ENCODE measurements around the gene GSTM3. TPM values are rescaled to one million over a fixed set of nuclear protein-coding genes. Genes with fewer than 3 reads are reported as not detected.
"Not testable (repeated sequence)": the region's sequence is repeated elsewhere in the genome, so short reads cannot be mapped to it uniquely, and the experiment has no call there.

The GSTM3 gene
- total RNA-seq, 2 experiments from 2014 or later = not detected

GRCh38 chr1:109689844-109690405, 50.9 kb downstream of the GSTM3 start:
- Histone ChIP-seq H3K4me2 (ENCODE audit: low read length) (no peak overlapping the region), H3K4me3 (ENCODE audit: low read depth, low read length, poor library complexity, severe bottlenecking) (no peak overlapping the region), H3K4me1 (ENCODE audit: insufficient read depth, low read length, poor library complexity, severe bottlenecking) (no peaks in the 10 kb centered on the region), H3K79me2 (ENCODE audit: insufficient read depth, low read depth, low read length) (no peaks in the 10 kb centered on the region), H3K27ac (ENCODE audit: low read depth, low read length, poor library complexity, severe bottlenecking) (no peak overlapping the region), H3K9me3 (ENCODE audit: low read length) (no peaks in the 10 kb centered on the region), H3K9me2 (ENCODE audit: insufficient read depth, low read length) (no peaks in the 10 kb centered on the region), H4K20me1 (ENCODE audit: insufficient read depth, low read length) (no peaks in the 10 kb centered on the region), H2AFZ (ENCODE audit: low read length) (no peak overlapping the region), H3K36me3 (ENCODE audit: insufficient read depth, low read length) (no peaks in the 10 kb centered on the region)
- CTCF ChIA-PET (ENCODE audit: unreplicated experiment) = no interaction called here
- DNase-seq (ENCODE audit: low spot score) = no peak
- intact Hi-C loops (cut with micrococcal nuclease; ENCODE audit: unreplicated experiment) = no loop called here
- no peak for TF ChIP-seq EZH2phosphoT487 (IDR thresholded peaks at IDR 0.05; ENCODE audit: borderline replicate concordance, low read depth, low read length)
- no peak for TF ChIP-seq CTCF (conservative IDR thresholded peaks at IDR 0.05; ENCODE audit: low read length)
- POLR2A ChIA-PET = no interaction called here
- BruUV-seq (replicated peaks) = no TSS peak

- Histone ChIP-seq H3K36me3 (ENCODE audit: insufficient read depth, low read length) (no peaks in the 10 kb centered on the region), H3K4me1 (ENCODE audit: insufficient read depth, low read length, poor library complexity, severe bottlenecking) (no peaks in the 10 kb centered on the region), H4K20me1 (ENCODE audit: insufficient read depth, low read length) (no peaks in the 10 kb centered on the region), H3K4me3 (ENCODE audit: low read depth, low read length, poor library complexity, severe bottlenecking) (no peak within 1 kb of the TSS), H3K9me2 (ENCODE audit: insufficient read depth, low read length) (no peaks in the 10 kb centered on the region), H3K9me3 (ENCODE audit: low read length) (no peaks in the 10 kb centered on the region), H3K27ac (ENCODE audit: low read depth, low read length, poor library complexity, severe bottlenecking) (no peak within 1 kb of the TSS), H2AFZ (ENCODE audit: low read length) (no peak within 1 kb of the TSS), H3K79me2 (ENCODE audit: insufficient read depth, low read depth, low read length) (no peaks in the 10 kb centered on the region), H3K4me2 (ENCODE audit: low read length) (no peak within 1 kb of the TSS)
- CTCF ChIA-PET (ENCODE audit: unreplicated experiment) = no interaction called here
- TF ChIP-seq CTCF (conservative IDR thresholded peaks at IDR 0.05; ENCODE audit: low read length) = no peak
- TF ChIP-seq EZH2phosphoT487 (IDR thresholded peaks at IDR 0.05; ENCODE audit: borderline replicate concordance, low read depth, low read length) = no peak
- DNase-seq (ENCODE audit: low spot score) = no peak
- POLR2A ChIA-PET = no interaction called here
- BruUV-seq (replicated peaks) = no TSS peak
- intact Hi-C loops (cut with micrococcal nuclease; ENCODE audit: unreplicated experiment) = no loop called here
These were observed 53.0 kb downstream of the GSTM3 start, which contains the start of gene GSTM1 for GRCh38 chr1:109687641-109688499. Gene GSTM1, plus strand, starts transcription at chr1:109687817. Its CDS starts 57 bp downstream, at chr1:109687874.

DNA sequence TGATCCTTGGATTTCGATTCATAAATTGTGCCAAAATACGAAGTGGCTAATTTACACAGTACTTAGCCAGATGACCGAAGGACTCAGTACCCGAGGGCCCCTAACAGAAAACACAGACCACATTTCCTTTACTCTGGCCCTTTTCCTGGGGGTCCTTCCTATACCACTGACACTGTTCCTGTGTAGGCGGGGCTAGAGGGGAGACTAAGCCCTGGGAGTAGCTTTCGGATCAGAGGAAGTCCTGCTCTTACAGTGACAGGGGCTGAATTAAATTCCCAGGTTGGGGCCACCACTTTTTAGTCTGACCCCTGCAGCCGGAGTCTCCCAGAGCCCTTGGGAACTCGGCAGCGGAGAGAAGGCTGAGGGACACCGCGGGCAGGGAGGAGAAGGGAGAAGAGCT, 53.7 kb downstream of the GSTM3 start:
- H3K79me2 ChIP-seq (ENCODE audit: insufficient read depth, low read depth, low read length); H3K4me1 ChIP-seq (ENCODE audit: insufficient read depth, low read length, poor library complexity, severe bottlenecking); H3K9me3 ChIP-seq (ENCODE audit: low read length); H2AFZ ChIP-seq (ENCODE audit: low read length); H3K9me2 ChIP-seq (ENCODE audit: insufficient read depth, low read length); intact Hi-C loops (cut with micrococcal nuclease; ENCODE audit: unreplicated experiment); H3K36me3 ChIP-seq (ENCODE audit: insufficient read depth, low read length); H3K27ac ChIP-seq (ENCODE audit: low read depth, low read length, poor library complexity, severe bottlenecking); H4K20me1 ChIP-seq (ENCODE audit: insufficient read depth, low read length); H3K4me2 ChIP-seq (ENCODE audit: low read length); DNase-seq (ENCODE audit: low spot score); CTCF ChIA-PET (ENCODE audit: unreplicated experiment); POLR2A ChIA-PET; H3K4me3 ChIP-seq (ENCODE audit: low read depth, low read length, poor library complexity, severe bottlenecking); BruUV-seq (replicated peaks): not testable (repeated sequence)

DNA sequence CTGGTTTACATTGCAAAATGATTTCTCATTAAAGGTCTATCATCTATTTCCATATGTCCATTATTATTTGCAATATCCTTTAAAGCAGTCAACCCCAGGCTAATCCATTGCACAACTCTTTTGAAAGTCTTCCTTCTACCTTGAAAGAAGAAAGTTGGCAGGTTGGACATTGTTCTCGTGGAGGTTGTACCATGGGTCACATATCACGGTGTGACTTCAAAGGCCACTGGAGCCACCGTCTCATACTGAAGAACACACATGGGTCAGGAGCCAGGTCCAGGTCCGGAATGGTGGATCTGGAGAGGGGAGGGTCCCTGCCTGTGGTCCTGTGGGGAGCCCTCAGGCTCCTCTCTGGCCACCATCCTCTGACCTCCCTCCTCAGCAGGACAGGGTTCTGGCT, 54.9 kb downstream of the GSTM3 start:
- H3K9me2 ChIP-seq (ENCODE audit: insufficient read depth, low read length); H3K79me2 ChIP-seq (ENCODE audit: insufficient read depth, low read depth, low read length); H3K27ac ChIP-seq (ENCODE audit: low read depth, low read length, poor library complexity, severe bottlenecking); H3K4me2 ChIP-seq (ENCODE audit: low read length); H2AFZ ChIP-seq (ENCODE audit: low read length); POLR2A ChIA-PET; CTCF ChIA-PET (ENCODE audit: unreplicated experiment); H3K9me3 ChIP-seq (ENCODE audit: low read length); intact Hi-C loops (cut with micrococcal nuclease; ENCODE audit: unreplicated experiment); DNase-seq (ENCODE audit: low spot score); H3K36me3 ChIP-seq (ENCODE audit: insufficient read depth, low read length); H4K20me1 ChIP-seq (ENCODE audit: insufficient read depth, low read length); BruUV-seq (replicated peaks); H3K4me3 ChIP-seq (ENCODE audit: low read depth, low read length, poor library complexity, severe bottlenecking); H3K4me1 ChIP-seq (ENCODE audit: insufficient read depth, low read length, poor library complexity, severe bottlenecking): not testable (repeated sequence)

DNA sequence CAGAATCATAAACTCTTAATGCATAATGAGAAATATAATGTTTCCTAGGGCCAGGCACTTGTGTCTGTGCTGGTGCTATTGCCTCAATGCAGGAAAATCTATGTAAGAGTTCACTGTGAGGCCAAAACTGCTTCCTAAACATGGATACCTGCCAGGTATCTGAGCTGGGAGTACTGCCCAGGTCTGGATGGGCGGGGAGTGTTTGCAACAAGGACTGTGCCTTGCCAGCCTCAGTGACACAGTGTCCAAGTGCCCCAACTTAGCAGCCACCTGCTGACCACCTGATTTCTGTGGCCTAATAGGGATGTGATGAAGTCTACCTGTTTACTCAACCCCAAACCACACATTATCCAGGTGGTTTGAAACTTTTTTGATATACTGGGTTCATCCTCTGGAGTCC, 55.4 kb downstream of the GSTM3 start:
- H3K4me1 ChIP-seq (ENCODE audit: insufficient read depth, low read length, poor library complexity, severe bottlenecking); H3K9me2 ChIP-seq (ENCODE audit: insufficient read depth, low read length); POLR2A ChIA-PET; H4K20me1 ChIP-seq (ENCODE audit: insufficient read depth, low read length); H3K4me3 ChIP-seq (ENCODE audit: low read depth, low read length, poor library complexity, severe bottlenecking); BruUV-seq (replicated peaks); H3K79me2 ChIP-seq (ENCODE audit: insufficient read depth, low read depth, low read length); H3K36me3 ChIP-seq (ENCODE audit: insufficient read depth, low read length); DNase-seq (ENCODE audit: low spot score); H3K27ac ChIP-seq (ENCODE audit: low read depth, low read length, poor library complexity, severe bottlenecking); H2AFZ ChIP-seq (ENCODE audit: low read length); CTCF ChIA-PET (ENCODE audit: unreplicated experiment); H3K9me3 ChIP-seq (ENCODE audit: low read length); intact Hi-C loops (cut with micrococcal nuclease; ENCODE audit: unreplicated experiment); H3K4me2 ChIP-seq (ENCODE audit: low read length): not testable (repeated sequence)

Data from OCI-LY7 (cell line).